Measurements from ENCODE around the gene RDX. TPM values are rescaled to one million over a fixed set of nuclear protein-coding genes. Genes with fewer than 3 reads are reported as not detected.
A peak's percentile ranks its signal among the peaks of the same experiment; 100 is the strongest.

The RDX gene
- total RNA-seq, 1 experiment from 2014 or later: 131 TPM

DNA sequence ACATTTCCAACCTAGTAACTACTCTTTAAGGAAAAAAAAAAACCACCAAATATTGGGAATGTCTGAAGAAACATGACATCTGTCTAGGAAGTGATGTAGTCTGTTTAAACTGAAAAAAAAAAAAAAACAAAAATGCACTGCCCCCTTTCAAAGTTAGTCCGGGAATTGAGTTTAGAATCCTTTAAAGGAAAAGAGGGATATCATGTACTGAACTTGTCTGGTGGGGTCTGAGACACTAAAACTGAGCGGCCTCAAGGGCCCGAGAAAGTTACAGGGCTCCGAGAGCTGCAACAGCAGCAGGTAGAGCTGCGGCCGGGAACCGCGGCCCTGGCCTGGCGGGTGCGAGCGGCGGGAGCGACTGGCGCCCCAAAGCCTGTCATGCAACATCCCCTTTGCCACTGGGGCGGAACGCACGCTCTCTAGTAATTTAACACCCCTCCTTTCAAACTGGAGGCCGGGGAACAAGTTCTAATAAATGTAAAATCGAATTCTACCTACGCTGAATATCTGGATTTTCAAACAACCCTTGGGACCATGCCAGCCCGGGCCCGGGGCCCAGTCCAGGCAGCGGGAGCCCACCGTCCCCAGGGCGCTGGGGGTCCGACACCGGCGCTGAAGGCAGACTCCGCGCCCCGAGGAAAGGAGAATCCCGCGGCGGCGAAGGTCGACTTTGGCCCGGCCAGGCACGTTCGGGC is 736 bp downstream of the RDX start:
- Histone ChIP-seq H3K9me2 (ENCODE audit: insufficient read depth) (no peaks in the 10 kb centered on the region), H3K36me3 (ENCODE audit: control insufficient read depth in 1 of 2, insufficient read depth in 2 of 2, low read length in 2 of 2) (no peaks in the 10 kb centered on the region), H3K9ac (ENCODE audit: low read length) (peak overlapping the region; percentile 87), H3K4me1 (ENCODE audit: control insufficient read depth in 1 of 2, insufficient read depth in 2 of 2, low read length in 2 of 2) (peaks cover 45 to 65% of the 10 kb centered on the region in 2 experiments), H3K27ac (ENCODE audit: low read depth, low read length) (peak overlapping the region; percentile 99), H3K27me3 (ENCODE audit: insufficient read depth, low read length) (no peaks in the 10 kb centered on the region), H3K4me3 (replicated peaks in 1 of 2; ENCODE audit: low read depth in 1 of 2, low read length in 2 of 2) (peak overlapping the region; percentile 69 to 93), H4K20me1 (ENCODE audit: insufficient read depth) (peaks cover 6% of the 10 kb centered on the region; the same call in 1 of the 2 replicates), H3K79me2 (ENCODE audit: insufficient read depth, low read length) (peaks cover 57% of the 10 kb centered on the region), H3K9me3 (ENCODE audit: control insufficient read depth in 1 of 2, insufficient read depth in 1 of 2, low read depth in 1 of 2, low read length in 2 of 2) (no peaks in the 10 kb centered on the region), H2AFZ (ENCODE audit: low read depth, low read length, poor library complexity, severe bottlenecking) (no peak overlapping the region), H3K4me2 (ENCODE audit: low read length) (peak overlapping the region; percentile 80)
- ChIA-PET CTCF (no interaction called here), RAD21 (ENCODE audit: low non-redundant PET in 1 of 2, low total read pairs in 2 of 2, uncharacterized antibody in 2 of 2, unreplicated experiment in 2 of 2) (no interaction called here), POLR2A (no interaction called here)
- TF ChIP-seq ELF1 (IDR thresholded peaks at IDR 0.05; ENCODE audit: borderline replicate concordance, low read depth) (no peak), POLR2AphosphoS5 (IDR thresholded peaks at IDR 0.05; ENCODE audit: low read depth, low read length) (0 out of 2 replicates have a peak, but pooled peaks have one; percentile 18)
- DNase-seq (ENCODE audit: low read depth, low spot score) (no peak), ATAC-seq (peak; percentile 38)
- no TSS peak for BruUV-seq (replicated peaks)
- intact Hi-C loops (cut with micrococcal nuclease): loop anchor here (5.0 kb wide), 1 partner anchor 62 kb away; no protein-coding TSS in a partner anchor

DNA sequence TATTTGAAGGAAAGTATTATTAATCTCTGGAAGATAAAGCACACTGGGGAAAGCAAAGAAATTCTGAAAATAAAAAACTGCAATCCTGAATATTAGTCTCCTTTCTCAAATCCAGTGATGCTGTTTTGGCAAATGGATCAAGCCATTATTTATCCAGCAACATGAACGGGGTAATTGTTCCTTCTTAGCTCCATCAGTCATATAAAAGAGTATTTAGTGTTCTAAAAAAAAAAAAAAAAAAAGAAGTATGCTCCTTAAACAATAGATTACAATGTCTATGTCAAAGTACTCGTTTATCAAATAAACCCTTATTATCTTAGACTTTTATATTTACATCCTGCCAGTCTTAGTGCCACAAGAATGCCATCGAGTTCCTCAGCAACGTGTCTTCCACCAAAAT is 1.3 kb downstream of the RDX start:
- DNase-seq (ENCODE audit: low read depth, low spot score) (no peak), ATAC-seq (no peak)
- H3K79me2 ChIP-seq (ENCODE audit: insufficient read depth, low read length): peaks cover 63% of the 10 kb centered on the region
- H3K9me3 ChIP-seq (ENCODE audit: control insufficient read depth in 1 of 2, insufficient read depth in 1 of 2, low read depth in 1 of 2, low read length in 2 of 2): no peaks in the 10 kb centered on the region
- ChIA-PET RAD21 (ENCODE audit: low non-redundant PET in 1 of 2, low total read pairs in 2 of 2, uncharacterized antibody in 2 of 2, unreplicated experiment in 2 of 2) (no interaction called here), CTCF (no interaction called here), POLR2A (no interaction called here)
- TF ChIP-seq YY1 (IDR thresholded peaks at IDR 0.05; ENCODE audit: extremely low read depth, insufficient replicate concordance, low read depth, low read length): no peak
- no peak for TF ChIP-seq SP1 (IDR thresholded peaks at IDR 0.05; ENCODE audit: low read depth)
- TF ChIP-seq CTCF (IDR thresholded peaks at IDR 0.05 in 2 of 3, conservative IDR thresholded peaks at IDR 0.05 in 1 of 3; ENCODE audit: borderline replicate concordance in 1 of 3, insufficient read depth in 1 of 3, low read depth in 2 of 3, low read length in 2 of 3): no peak
- intact Hi-C loops (cut with micrococcal nuclease): loop anchor here (5.0 kb wide), 1 partner anchor 62 kb away; no protein-coding TSS in a partner anchor
- TSS peak; percentile 47 for BruUV-seq (replicated peaks)
- H3K36me3 ChIP-seq (ENCODE audit: control insufficient read depth in 1 of 2, insufficient read depth in 2 of 2, low read length in 2 of 2): no peaks in the 10 kb centered on the region
- H2AFZ ChIP-seq (ENCODE audit: low read depth, low read length, poor library complexity, severe bottlenecking): no peak overlapping the region
- peak overlapping the region; percentile 99; the same call in 1 of the 2 replicates for H3K27ac ChIP-seq (ENCODE audit: low read depth, low read length)
- no peaks in the 10 kb centered on the region for H3K27me3 ChIP-seq (ENCODE audit: insufficient read depth, low read length)
- H3K9me2 ChIP-seq (ENCODE audit: insufficient read depth): no peaks in the 10 kb centered on the region
- H4K20me1 ChIP-seq (ENCODE audit: insufficient read depth): peaks cover 6% of the 10 kb centered on the region; the same call in 1 of the 2 replicates
- H3K9ac ChIP-seq (ENCODE audit: low read length): peak overlapping the region; percentile 87
- H3K4me2 ChIP-seq (ENCODE audit: low read length): peak overlapping the region; percentile 80
- H3K4me1 ChIP-seq (ENCODE audit: control insufficient read depth in 1 of 2, insufficient read depth in 2 of 2, low read length in 2 of 2): peaks cover 48 to 71% of the 10 kb centered on the region in 2 experiments
- peak overlapping the region; percentile 69 to 93 for H3K4me3 ChIP-seq (replicated peaks in 1 of 2; ENCODE audit: low read depth in 1 of 2, low read length in 2 of 2)
